Activated CD4-positive, alpha-beta T cell treated with anti-CD3 and anti-CD28 coated beads, Interleukin-10, Interleukin-2, amounts not matched to agents 100 ng/mL and 50 ng/mL, durations not matched to agents 16 hours and 8 hours (primary cell): Measurements from ENCODE around the gene OBP2A.
"Not testable (repeated sequence)": the region's sequence is repeated elsewhere in the genome, so short reads cannot be mapped to it uniquely, and the experiment has no call there.

Source experiments
- DNase-seq: peaks from one replicate; pipeline ENCODE4 v3.0.0-alpha.2; 2020

Gene OBP2A

DNA sequence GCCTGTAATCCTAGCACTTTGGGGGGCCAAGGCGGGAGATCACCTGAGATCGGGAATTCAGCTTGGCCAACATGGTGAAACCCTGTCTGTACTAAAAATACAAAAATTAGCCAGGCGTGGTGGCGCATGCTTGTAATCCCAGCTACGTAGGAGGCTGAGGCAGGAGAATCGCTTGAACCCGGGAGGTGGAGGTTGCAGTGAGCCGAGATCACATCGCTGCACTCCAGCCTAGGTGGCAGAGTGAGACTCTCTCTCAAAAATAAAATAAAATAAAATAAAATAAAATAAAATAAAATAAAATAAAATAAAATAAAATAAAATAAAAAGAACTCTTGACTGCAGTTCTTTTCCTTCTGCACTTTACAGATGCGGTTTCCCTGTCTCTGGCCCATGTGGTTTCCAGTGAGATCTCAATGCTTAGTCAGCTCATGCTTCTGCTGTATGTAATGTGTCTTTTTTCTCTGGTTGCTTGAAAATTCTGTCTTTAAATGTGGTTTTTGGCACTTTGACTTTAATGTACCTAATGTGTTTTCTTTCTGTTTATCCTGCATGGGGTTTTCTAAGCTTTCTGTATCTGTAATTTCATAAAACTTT, 17.0 kb upstream of the OBP2A start:
- DNase-seq = not testable (repeated sequence)

DNA sequence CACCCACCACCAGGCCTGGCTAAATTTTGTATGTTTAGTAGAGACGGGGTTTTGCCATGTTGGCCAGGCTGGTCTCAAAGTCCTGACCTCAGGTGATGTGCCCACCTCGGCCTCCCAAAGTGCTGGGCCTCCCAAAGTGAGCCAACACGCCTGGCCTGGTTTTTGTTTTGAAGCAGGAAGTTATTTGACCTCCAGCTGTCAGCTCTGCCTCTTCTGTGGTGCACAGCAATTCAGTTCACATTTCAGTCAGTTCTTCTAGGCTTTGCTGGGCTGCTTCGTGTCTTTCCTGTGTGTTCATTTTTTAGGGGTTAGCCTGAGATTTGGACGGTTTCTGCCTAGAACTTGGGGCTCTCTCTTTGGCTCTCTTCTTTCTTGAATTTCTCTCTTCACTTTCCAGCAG, 15.8 kb upstream of the OBP2A start:
- DNase-seq = no peak

DNA sequence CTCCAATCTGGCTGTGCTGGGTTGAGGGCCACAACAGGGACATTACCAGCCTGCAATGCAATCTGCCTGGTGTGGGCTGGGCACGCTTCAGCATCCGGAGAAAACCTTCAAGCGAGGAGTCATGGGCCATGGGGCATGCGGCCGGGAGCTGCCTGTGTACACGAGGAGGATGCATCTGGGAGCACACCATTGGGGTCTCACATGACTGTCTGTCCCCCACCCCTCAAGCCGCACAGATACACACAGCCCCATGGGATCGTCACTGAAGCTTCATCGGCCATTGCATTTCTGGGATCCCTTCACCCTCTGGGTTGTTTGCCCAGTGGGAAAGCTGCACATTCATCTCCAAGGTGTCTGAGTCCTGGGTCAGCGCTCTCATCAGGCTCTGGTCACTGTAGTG, 14.8 kb upstream of the OBP2A start:
- no peak for DNase-seq

DNA sequence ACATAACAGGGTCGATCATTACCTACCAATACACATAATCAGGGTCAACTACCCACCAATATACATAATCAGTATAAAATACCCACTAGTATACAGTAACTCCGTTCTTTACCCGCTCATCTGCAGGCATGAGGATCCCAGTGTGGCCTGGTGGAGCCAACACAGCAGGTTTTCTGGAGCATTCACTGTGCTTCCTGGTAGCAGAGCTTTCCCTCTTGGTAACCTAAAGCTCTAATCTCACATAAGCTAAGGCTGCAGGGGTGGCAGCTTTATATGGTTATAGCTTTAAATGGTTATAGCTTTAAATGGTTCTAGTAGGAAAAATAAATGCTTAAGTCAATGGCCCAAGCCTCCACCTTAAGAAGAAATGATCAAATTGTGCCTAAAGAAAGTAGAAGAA, 12.8 kb upstream of the OBP2A start:
- DNase-seq = no peak

DNA sequence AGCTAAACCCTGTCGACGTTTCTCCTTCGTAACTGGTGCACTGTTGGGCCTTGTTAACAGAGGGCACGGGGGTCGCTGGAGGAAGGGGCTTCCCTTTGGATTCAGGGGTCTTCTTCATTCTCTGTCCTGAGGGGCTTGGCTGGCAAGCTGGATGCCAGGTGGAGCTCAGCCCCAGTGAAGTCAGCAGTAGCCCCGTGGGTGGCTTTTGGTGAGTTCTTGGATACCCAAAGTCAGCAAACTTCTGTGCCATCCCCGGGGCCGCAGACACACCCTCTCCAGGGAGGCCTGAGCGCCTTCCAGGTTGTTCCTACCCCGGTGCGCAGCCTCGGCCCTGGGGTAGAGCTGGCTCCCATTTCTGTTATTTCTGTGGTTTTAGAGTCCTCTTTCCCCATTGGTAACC, 12.3 kb upstream of the OBP2A start:
- DNase-seq = no peak

DNA sequence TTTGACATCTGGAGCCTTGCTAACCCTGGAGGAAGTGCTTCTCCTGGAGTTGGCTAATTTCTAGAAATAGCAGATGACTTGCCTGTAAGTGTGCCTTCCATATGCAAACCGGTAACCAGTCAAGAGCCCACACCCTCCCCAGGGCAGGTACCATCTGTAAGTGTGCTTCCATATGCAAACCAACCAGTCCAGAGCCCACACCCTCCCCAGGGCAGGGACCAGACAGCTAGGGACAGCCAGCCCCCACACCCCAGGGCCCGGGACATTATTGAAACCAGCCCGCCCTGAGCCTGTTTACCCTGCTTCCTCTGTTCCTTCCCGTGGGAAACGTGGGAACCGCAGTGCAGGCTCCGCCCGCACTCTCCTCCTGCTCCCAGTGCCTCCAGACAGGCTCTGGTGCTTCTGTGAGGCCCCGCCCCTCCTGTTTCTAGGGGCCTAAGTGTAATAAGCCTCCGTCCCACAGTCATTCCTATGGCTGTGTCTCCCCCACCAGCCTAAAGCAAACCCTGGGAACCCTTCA, 11.7 kb upstream of the OBP2A start:
- peak; percentile 22 for DNase-seq

DNA sequence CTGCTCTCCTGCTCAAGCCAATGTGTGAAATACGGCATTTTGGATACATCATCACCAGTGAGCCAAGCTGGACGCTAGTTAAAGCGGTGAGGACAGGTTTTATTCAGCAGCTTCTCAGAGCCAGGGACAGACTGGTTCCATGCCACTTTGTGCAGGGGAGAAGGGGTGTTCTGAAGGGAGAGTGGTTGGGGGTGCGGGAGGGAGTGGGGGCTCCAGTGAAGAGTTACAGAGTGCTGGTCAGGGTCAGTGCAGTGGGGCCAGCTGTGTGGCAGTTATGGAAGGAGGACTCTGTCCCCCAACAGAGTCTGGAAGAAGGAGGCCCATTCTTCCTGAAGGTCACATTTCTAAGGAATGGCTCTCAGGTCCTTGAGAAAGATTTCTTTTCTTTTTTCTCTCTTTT, 11.1 kb upstream of the OBP2A start:
- not testable (repeated sequence) for DNase-seq

DNA sequence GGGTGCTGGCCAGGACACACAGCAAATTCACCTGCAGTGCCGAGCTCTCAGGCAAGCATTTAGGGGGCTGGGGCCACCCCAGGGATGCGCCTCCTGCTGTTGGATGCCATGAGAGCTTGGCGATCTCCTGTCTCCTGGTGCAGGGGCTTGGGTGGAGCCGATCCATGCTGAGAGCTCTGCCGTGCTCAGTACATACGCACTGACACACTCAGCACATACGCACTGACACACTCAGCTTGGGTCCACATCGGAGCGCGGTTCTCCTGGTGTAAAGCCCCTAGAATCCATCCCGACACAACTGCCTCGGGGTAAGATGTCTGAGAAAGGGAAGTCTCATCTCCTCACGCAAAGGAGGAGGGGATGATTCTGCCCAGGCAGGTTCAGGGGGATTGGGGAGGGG, 10.3 kb upstream of the OBP2A start:
- DNase-seq = not testable (repeated sequence)

DNA sequence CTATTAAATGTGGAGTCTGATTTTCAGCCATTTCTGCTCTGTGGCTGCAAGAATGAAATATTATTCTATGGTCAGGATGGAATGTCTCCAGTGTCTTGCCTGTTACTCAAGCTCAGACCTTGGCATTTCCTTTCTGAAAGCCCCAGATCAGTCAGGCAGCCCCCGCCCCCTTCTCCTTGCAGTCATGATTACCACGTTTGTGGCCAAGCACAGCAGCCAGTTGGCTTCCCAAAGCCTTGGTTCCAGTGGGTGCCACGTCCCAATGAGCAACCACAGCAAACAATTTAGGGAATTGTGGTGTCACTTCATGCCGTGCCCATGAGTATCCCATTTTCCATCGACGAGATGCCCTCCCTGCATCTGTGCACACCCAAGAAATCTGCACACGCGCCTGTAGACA, 9.7 kb upstream of the OBP2A start:
- DNase-seq = peak; percentile 40

DNA sequence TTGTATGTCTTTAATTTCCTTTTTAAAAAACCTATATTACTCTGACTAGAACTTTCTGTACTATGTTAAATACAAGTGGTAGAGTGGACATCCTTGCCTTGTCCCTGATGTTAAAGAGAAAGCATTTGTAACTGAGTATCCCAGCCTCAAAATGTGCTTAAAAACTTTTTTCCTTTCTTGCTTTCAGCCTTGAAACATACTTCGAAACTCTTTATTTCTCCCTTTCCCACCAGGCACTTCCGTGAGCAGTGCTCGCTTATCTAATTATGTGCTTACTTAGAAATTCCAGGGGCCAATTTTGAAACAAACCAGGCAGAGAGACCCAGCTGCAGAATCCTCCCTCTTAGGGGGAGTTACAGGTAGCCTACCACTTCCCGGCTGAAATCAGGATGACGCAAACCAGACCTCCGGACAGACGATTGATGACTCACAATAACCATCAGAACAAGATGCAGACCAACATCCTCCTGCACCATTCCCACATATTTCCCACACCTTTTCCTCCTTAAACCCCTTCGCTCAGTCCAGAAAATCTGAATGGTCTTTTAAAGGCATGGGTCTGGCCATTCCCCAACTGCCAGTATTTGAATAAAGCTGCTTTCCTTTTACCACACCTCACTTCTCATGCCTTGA, 2.5 kb upstream of the OBP2A start:
- DNase-seq = not testable (repeated sequence)

DNA sequence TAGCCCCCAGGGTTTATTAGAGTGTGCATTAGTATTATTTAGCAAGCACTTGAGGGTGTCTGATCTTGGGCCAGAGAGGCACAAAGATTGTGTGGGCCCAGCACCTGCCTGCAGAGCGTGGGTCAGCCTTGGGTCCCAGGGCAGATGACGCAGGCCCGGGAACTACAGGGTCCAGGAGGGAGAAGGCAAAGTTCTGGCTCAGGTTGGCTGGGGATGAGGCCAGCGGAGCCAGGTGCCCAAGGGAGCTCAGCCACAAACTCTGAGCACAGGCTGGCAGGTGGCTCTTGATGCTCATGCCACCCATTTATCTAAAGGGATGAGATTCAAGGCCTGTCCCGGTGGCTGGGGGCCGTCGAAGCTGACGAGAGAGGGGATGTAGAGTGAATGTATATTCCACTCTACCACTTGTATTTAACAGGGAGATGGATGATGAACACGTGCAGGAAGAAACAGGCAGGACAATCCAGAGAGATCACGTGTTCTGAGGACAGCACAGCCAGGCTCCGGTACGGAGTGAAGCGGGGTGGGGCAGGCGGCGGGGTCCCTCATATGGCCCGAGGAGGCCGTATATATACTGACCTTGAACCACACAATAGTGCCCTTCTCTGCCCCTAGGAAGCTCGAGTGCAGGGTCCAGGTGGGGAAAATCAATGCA, 818 bp upstream of the OBP2A start:
- DNase-seq = no peak

DNA sequence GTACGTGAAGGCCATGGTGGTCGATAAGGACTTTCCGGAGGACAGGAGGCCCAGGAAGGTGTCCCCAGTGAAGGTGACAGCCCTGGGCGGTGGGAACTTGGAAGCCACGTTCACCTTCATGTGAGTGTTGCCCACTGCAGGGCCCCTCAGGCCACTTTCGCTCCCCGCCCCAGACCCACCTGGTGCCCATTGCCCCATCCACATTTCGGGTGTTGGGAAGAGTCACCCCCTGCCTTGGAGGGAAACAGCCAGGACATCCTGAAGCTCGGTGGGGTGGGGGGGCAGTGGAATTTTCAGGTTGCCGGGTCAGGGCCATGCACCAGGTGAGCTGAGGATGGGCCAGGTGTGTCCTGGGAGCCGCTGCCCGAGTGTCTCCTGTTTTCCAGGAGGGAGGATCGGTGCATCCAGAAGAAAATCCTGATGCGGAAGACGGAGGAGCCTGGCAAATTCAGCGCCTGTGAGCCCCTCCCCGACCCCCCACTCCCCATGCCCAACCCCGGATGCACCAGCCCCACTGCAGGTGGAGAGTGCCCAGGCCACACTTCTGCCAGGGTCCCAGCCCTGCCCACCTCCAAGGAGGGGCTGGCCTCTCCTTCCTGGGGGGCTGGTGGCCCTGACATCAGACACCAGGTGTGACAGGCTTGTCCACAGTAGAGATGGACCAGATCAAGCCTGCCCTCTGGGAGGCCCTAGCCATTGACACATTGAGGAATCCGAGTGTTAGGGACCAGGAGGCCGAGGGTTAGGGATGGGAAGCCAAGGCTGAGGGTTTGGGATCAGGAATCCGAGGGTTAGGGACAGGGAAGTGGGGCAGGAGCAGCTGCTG, 1.1 kb downstream of the OBP2A start:
- DNase-seq = not testable (repeated sequence)

DNA sequence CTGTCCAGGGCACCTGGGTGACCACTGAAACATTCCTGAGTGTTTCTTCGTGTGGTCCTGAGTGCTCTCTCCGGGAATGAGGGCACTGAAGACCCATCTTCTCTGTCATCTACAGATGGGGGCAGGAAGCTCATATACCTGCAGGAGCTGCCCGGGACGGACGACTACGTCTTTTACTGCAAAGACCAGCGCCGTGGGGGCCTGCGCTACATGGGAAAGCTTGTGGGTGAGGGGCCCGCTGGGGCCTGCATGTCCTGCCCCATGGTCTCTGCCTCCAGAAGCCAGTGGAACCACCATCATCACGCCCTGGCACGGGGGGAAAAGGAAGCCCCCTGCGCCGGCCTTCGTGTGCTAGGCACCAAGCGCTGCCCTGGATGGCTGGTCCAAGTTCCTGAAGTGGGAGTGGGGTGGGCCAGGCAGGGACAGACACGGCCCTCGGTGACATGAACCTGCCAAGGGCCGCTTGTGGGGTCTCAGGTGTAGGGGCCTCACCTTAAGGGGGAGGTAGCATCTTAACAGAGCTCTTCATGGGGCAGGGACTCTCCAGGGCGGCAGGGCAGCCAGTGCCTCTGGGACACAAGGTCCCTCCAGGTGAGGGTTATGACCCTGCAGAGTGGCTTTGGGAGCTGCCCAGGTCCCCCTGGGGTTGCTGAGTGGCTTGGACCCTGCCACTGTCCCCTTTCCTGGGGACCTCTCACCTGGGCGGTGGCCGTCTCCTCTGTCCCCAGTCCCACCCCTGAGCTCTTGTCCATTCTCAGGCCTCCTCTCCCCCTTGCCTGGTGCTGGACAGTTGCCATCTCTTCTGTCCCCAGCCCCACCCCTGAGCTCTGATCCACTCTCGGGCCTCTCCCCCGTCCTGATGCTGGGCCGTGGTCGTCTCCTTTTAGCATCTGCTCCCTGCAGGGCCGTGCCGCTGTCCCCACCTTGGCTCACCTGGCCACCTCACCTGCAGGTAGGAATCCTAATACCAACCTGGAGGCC, 2.1 kb downstream of the OBP2A start:
- DNase-seq = no peak

DNA sequence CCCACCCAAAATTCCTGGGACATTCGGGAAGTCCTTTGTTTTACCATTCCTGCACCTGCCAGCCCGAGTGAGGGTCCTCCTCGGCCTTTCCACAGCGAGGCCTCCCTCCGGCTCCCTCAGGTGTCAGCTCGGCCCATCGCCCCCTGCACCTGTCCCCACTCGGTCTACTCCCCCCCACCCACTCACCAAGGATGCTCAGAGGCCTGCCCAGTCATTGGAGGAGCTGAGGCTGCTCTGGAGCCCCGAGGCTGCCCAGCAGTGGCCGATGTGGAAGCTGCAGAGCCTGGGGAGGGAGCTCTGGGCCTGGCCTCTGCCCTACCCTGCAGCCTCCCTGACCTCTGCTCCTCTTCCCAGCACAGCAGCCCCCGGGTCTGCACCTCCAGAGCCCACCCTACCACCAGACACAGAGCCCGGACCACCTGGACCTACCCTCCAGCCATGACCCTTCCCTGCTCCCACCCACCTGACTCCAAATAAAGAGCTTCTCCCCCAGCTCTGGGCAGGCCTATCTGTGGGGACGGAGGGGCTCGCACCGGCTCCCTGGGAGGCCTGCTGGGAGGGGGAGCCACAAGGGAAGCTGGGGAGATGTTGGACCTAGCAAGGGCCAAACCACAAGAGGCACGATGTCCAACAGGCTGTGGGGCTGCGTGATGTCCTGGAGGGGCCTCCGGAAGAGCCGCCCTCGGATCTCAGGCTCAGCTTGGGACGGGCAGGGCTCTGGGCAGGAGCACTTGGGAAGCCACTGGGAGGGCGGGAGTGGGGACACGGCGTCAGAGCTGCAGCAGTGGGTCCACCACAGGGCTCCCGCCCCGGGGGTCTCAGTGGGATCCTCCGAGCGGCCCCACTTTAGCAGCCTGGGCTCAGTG, 3.8 kb downstream of the OBP2A start:
- DNase-seq = not testable (repeated sequence)

DNA sequence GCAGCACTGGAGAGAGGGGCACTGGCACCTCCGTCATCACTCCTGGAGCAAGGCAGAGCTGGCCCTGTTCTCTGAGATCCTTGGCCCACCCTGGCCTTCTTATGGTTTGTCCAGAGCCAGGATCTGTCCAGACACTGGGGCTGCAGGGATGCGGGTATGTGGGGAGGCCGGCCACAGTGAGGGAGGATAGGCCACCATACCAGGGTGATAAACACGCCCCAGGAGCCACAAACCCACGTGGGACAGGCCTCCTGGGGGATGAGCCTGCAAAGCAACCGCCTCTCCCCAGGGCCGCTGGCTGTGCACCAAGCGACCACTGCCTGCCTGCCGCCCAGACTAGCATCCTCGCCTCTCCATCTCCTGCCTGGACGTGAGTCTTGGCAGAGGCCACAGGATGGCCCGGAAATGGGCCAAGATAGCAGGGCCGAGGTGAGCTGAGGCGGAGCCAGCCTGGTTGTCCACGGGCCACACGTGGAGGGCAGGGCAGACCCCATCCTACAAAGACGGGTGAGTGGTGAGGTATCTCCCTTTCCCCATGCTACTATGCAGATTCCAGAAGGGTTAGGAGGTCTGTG, 4.5 kb downstream of the OBP2A start:
- DNase-seq = no peak

DNA sequence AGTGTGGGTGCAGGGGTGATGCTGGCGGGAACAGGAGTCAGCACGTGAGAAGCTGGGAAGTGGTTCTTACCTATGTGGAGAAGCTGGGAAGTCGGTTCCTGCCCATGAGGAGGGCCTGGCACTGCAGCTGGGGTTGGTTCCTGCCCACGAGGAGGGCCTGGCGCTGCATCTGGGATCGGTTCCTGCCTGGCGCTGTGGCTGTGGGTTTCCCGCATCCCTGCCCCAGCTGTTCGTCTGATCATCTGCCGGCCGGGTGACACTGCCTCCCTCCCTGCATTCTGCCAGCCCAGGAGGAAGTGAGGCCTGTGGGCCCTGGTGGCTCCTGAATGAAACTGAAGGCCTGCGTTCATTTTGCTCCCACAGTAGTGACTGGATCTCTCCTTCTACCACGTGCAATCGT, 5.1 kb downstream of the OBP2A start:
- no peak for DNase-seq

DNA sequence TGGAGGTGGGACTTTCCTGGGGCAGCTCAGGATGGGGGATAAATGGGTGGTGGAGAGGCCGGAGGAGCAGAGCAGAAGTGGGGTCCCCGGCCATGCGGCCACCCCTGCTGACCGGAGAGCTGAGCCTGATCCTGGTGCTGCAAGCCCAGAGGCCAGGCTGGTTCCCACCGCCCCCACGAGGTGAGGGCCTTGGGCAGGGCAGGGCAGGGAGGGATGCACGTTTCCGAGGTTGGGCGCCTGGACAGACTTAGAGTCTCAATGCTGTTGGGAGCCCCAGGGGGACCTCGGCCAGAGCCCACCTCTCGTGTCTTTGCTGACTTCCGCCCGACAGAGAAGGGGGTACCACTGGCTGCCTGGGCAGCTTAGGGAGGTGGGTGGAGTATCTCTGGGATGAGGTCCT, 5.5 kb downstream of the OBP2A start:
- DNase-seq = no peak

DNA sequence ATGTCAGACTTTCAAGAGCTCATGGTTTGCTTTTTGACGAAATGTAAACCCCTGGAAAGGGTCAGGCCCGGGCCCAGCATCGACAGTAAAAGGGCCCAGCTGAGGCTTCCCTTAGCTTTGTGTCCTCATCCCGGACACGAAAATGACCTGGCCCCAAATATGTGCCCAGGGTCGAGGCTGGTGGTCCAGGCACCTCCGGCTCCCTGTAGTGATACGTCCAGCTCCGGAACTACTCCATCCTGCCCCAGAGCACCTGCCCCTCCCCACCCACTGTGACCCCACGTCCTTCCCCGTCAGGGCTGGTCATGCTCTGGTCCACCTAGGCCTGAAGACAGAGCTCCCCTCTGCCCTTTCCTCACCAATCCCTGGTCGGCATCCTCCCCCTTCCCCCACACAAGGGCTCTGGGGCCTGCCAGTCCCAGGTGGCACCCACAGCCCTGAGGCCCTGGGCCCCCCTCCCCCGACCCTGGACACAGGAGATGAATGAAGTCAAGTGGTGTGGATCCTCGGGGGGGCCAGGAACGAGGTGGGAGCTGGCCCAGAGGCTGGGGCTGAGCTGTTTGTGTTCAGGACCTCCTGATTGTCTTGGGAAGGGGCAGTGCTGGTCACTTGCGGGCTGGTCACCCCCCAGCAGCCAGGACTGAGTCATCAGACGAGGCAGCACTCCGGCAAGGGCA, 6.2 kb downstream of the OBP2A start:
- DNase-seq = no peak

DNA sequence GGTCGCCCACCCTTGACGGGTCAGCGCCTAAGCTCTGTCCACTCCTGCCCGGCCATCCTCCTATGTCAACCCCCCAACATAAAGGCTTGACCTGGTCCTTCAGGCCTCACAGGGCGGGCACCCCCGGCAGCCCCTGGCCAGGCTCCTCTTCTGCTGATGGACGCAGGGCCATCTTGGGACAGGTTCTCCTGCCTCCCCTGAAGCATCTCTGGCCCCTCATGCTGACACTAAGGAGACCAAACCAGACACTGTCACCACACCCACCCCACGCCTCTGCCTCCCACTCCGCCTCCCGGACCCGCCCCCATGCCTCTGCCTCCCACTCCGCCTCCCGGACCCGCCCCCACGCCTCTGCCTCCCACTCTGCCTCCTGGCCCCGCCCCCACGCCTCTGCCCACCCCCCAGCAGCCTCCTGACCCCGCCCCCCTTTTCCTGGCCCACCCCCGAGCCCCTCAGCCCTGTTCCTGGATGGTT, 6.8 kb downstream of the OBP2A start:
- DNase-seq = no peak

DNA sequence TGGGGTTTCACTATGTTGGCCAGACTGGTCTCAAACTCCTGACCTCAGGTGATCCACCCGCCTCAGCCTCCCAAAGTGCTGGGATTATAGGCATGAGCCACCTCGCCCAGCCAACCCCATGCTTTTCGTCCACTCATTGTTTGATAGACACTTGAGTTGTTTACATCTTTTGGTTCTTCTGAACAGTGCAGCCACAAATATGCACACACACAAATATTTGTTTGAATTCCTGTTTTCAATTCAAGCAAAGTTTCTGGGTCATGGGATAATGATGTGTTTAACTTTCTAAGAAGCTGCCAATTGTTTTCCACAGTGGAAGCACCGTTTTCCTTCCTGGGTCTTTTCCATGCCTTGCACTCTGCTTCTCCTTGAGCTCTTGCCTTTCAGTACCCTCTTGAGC, 8.8 kb downstream of the OBP2A start:
- DNase-seq = no peak
